K562 (cell line): ENCODE measurements around the gene NUDT5. TPM values are rescaled to one million over a fixed set of nuclear protein-coding genes. Genes with fewer than 3 reads are reported as not detected.

Source experiments
- BRD9 ChIP-seq: fragments of 450-650 bp; IDR thresholded peaks from 2 replicates; pipeline ENCODE4 v1.6.1; 2018; ENCODE audit warnings: low read depth; ENCODE audit not compliant: partially characterized antibody
- CREB3 ChIP-seq: fragments of 450-650 bp; conservative IDR thresholded peaks from 2 replicates; pipeline ENCODE4 v1.6.1; 2016; ENCODE audit warnings: missing genetic modification characterization, low read depth, mild to moderate bottlenecking, missing compliant biosample characterization, moderate library complexity
- CTBP1 ChIP-seq: fragments of 450-650 bp; IDR thresholded peaks from 2 replicates; pipeline ENCODE4 v1.6.1; 2016; ENCODE audit warnings: borderline replicate concordance
- EWSR1 ChIP-seq: fragments of 450-650 bp; IDR thresholded peaks from 2 replicates; pipeline ENCODE4 v1.6.1; 2018; ENCODE audit warnings: borderline replicate concordance, mild to moderate bottlenecking, low read depth, moderate library complexity; ENCODE audit not compliant: partially characterized antibody
- FOSL1 ChIP-seq: fragments of 200-800 bp; sonication (Bioruptor generic); conservative IDR thresholded peaks from 2 replicates; pipeline ENCODE4 v1.6.1; 2016; ENCODE audit warnings: missing genetic modification characterization, missing compliant biosample characterization
- KDM1A ChIP-seq, 2 experiments: fragments of 450-650 bp; IDR thresholded peaks; 2 replicates each; pipeline ENCODE4 v1.6.1; 2016; ENCODE audit warnings: mild to moderate bottlenecking in 2 of 2
- LEF1 ChIP-seq: fragments of 450-650 bp; IDR thresholded peaks from 2 replicates; pipeline ENCODE4 v1.6.1; 2016; ENCODE audit warnings: mild to moderate bottlenecking
- MCM2 ChIP-seq: fragments of 450-650 bp; IDR thresholded peaks from 2 replicates; pipeline ENCODE4 v1.6.1; 2017; ENCODE audit warnings: low read depth, mild to moderate bottlenecking
- MLLT1 ChIP-seq, 2 experiments: fragments of 450-650 bp; IDR thresholded peaks; 2 replicates each; pipeline ENCODE4 v1.6.1; 2016
- MXI1 ChIP-seq: IDR thresholded peaks from 2 replicates; pipeline ENCODE4 v1.6.1; 2011; ENCODE audit warnings: low read depth, mild to moderate bottlenecking, improper control_type of control experiment, low read length
- POLR2AphosphoS5 ChIP-seq: IDR thresholded peaks from 2 replicates; pipeline ENCODE4 v1.6.1; 2011; ENCODE audit warnings: mild to moderate bottlenecking, low read depth, low read length, moderate library complexity; ENCODE audit not compliant: control insufficient read depth, insufficient read depth
- RBM17 ChIP-seq: fragments of 200-400 bp; formaldehyde crosslinking; IDR thresholded peaks from 2 replicates; pipeline ENCODE4 v1.6.1; 2017; ENCODE audit warnings: low read depth, mild to moderate bottlenecking, low read length, borderline replicate concordance
- SLC30A9 ChIP-seq: fragments of 250-450 bp; sonication (Bioruptor Pico); IDR thresholded peaks from 2 replicates; pipeline ENCODE4 v1.8.0; 2022; ENCODE audit warnings: mild to moderate bottlenecking, moderate library complexity
- SP1 ChIP-seq: sonication (generic); formaldehyde crosslinking; IDR thresholded peaks from 2 replicates; pipeline ENCODE4 v1.8.1; 2022; ENCODE audit warnings: mild to moderate bottlenecking, missing genetic modification reagents
- UBTF ChIP-seq, 2 experiments: IDR thresholded peaks; 2 replicates each; pipeline ENCODE4 v1.6.1; 2012; ENCODE audit warnings: improper control_type of control experiment in 2 of 2, low read depth in 2 of 2, low read length in 2 of 2, borderline replicate concordance in 1 of 2
- ZBTB5 ChIP-seq: fragments of 450-650 bp; IDR thresholded peaks from 2 replicates; pipeline ENCODE4 v1.6.1; 2017; ENCODE audit warnings: antibody characterized with exemption
- ZNF197 ChIP-seq: fragments of 200-800 bp; sonication (Bioruptor generic); IDR thresholded peaks from 2 replicates; pipeline ENCODE4 v1.6.1; 2016; ENCODE audit warnings: low read depth, missing genetic modification characterization, missing compliant biosample characterization
- ZNF561 ChIP-seq: fragments of 450-650 bp; formaldehyde crosslinking; conservative IDR thresholded peaks from 2 replicates; pipeline ENCODE4 v1.4.0; 2020; ENCODE audit warnings: mild to moderate bottlenecking, moderate library complexity
- polyA plus RNA-seq, 8 experiments: library from polyadenylated mRNA; depleted of rRNA in 4 of 8; stranded (reverse) in 5 of 8; unstranded in 3 of 8; fragments of >200 nt; fragmentation: Nextera tagmentation in 2 of 8; fragmentation: Illumina TruSeq in 1 of 8; extraction: Ambion mirVana in 2 of 8; extraction: Trizol in 1 of 8; gene quantifications; 2 replicates each; pipeline versions ENCODE4 v1.2.1 to v1.2.3, GENCODE V29; 2011 to 2014; ENCODE audit warnings: inconsistent platforms in 1 of 8, missing spikeins in 1 of 8
- total RNA-seq, 7 experiments: library from RNA; depleted of rRNA in 6 of 7; stranded (reverse); fragments of >200 nt in 6 of 7; fragmentation: Illumina TruSeq in 2 of 7; extraction: Trizol in 2 of 7; gene quantifications; 2 replicates each; pipeline versions ENCODE4 v1.2.1 to v1.2.3, GENCODE V29; 2011 to 2021; ENCODE audit warnings: low replicate concordance in 1 of 7

Gene NUDT5
- total and polyA plus RNA-seq, 9 of the 15 experiments (the other 6 are each of a cell fraction or from before 2014, with no cell fraction given) = 87.7 to 422 (median 186) TPM

GRCh38 chr10:12129222-12130111 lies 66.2 kb downstream of the NUDT5 start, which contains the start of gene SEC61A2 (continued):
- TF ChIP-seq CTBP1 (peak; percentile 66), ZBTB5 (no peak), MLLT1 (IDR thresholded peaks at IDR 0.05) (no peak), UBTF (IDR thresholded peaks at IDR 0.05; ENCODE audit: borderline replicate concordance in 1 of 2, low read depth in 2 of 2, low read length in 2 of 2) (0 out of 4 replicates have a peak, but pooled peaks of 1 of the 2 experiments have one; percentile 32), ZNF197 (CRISPR knock-in tag) (no peak), MCM2 (no peak), SLC30A9 (CRISPR knock-in tag) (no peak), CREB3 (tag) (no peak), ZNF561 (CRISPR knock-in tag) (no peak), FOSL1 (tag) (no peak), POLR2AphosphoS5 (peak; percentile 36; the same call in 1 of the 2 replicates), BRD9 (no peak), LEF1 (no peak), EWSR1 (no peak), RBM17 (no peak), MXI1 (peak; percentile 51), SP1 (CRISPR knock-in tag) (peak; percentile 69), KDM1A (IDR thresholded peaks at IDR 0.05) (no peak)
